NCI-H526 treated with DMSO at 0.1 percent for 48 hours (cell line): ENCODE measurements around the gene ATAD3A.

ENCODE experiments used
- DNase-seq: peaks from one replicate; lab custom pipeline; 2025; lab: John Stamatoyannopoulos, UW

ATAD3A gene

GRCh38 chr1:1540090-1540817, 28.3 kb downstream of the ATAD3A start, which contains the start of gene TMEM240:
TSS of gene TMEM240 (minus strand) at chr1:1540624. CDS start at chr1:1540346, 278 bp downstream.
- DNase-seq: peak; percentile 51

- no peak for DNase-seq
These were observed 29.1 kb downstream of the ATAD3A start for GRCh38 chr1:1540818-1541628.

- DNase-seq: no peak
These were observed 30.2 kb downstream of the ATAD3A start for GRCh38 chr1:1541956-1542765.

GRCh38 chr1:1542766-1543705, 31.1 kb downstream of the ATAD3A start:
- no peak for DNase-seq

GRCh38 chr1:1543706-1544099, 31.7 kb downstream of the ATAD3A start:
- DNase-seq: no peak

GRCh38 chr1:1544544-1544943, 32.6 kb downstream of the ATAD3A start:
- no peak for DNase-seq

- no peak for DNase-seq
These were observed 34.2 kb downstream of the ATAD3A start for GRCh38 chr1:1545946-1546737.

GRCh38 chr1:1547011-1547410, 35.0 kb downstream of the ATAD3A start:
- no peak for DNase-seq

GRCh38 chr1:1547476-1547875, 35.5 kb downstream of the ATAD3A start:
- DNase-seq: no peak

GRCh38 chr1:1548591-1548990, 36.6 kb downstream of the ATAD3A start:
- DNase-seq: no peak

GRCh38 chr1:1550087-1550486, 38.1 kb downstream of the ATAD3A start:
- no peak for DNase-seq

- no peak for DNase-seq
These were observed 38.9 kb downstream of the ATAD3A start for GRCh38 chr1:1550591-1551432.

GRCh38 chr1:1551524-1552262, 39.7 kb downstream of the ATAD3A start:
- DNase-seq: no peak

- DNase-seq: no peak
These were observed 40.3 kb downstream of the ATAD3A start for GRCh38 chr1:1552263-1552639.

GRCh38 chr1:1553821-1554494, 42.0 kb downstream of the ATAD3A start:
- no peak for DNase-seq

- no peak for DNase-seq
These were observed 42.6 kb downstream of the ATAD3A start for GRCh38 chr1:1554550-1554925.

GRCh38 chr1:1554926-1555915, 43.3 kb downstream of the ATAD3A start:
- no peak for DNase-seq
